Measurements from ENCODE around the gene PAX7.

PAX7 gene

DNA sequence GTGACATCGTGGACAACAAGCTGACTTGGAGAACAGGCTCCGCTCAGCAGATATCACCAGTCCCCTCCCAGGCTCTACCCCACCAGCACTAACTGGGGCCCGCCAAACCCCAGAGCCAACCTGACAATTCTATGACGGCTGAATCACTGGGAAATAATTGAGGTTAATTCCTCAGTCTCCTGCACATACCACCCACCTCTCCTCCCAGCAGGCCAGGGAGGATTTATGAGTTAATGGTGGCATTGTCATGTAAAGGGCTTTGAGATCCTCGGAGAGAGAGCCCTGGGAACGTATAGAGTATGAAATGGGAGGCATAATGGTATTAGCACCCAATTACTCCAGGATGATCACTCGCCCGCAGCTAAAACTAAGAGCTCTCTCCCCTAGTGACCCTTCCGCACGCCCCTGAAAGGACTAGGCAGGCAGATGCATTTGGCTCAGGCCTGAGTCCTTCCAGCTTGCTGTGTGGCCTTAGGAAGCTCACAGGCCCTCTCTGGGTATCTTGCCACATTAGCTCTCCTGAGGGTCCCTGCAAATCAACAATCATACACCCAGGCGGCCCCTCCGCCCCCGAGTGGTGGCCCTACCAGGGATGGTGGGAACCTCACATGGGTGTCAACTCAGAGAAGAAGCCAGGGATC is 27.3 kb upstream of the PAX7 start:
- Histone ChIP-seq H3K9me3 (no peaks in the 10 kb centered on the region), H3K4me1 (ENCODE audit: control insufficient read depth in 1 of 2, insufficient read depth in 1 of 2, low read depth in 1 of 2, low read length in 1 of 2) (no peaks in the 10 kb centered on the region), H3K27ac (no peak overlapping the region), H3K4me3 (ENCODE audit: low read depth in 1 of 2, low read length in 1 of 2) (no peak overlapping the region), H3K36me3 (no peaks in the 10 kb centered on the region), H3K27me3 (peaks cover 43% of the 10 kb centered on the region)
- TF ChIP-seq, protein P1, sequence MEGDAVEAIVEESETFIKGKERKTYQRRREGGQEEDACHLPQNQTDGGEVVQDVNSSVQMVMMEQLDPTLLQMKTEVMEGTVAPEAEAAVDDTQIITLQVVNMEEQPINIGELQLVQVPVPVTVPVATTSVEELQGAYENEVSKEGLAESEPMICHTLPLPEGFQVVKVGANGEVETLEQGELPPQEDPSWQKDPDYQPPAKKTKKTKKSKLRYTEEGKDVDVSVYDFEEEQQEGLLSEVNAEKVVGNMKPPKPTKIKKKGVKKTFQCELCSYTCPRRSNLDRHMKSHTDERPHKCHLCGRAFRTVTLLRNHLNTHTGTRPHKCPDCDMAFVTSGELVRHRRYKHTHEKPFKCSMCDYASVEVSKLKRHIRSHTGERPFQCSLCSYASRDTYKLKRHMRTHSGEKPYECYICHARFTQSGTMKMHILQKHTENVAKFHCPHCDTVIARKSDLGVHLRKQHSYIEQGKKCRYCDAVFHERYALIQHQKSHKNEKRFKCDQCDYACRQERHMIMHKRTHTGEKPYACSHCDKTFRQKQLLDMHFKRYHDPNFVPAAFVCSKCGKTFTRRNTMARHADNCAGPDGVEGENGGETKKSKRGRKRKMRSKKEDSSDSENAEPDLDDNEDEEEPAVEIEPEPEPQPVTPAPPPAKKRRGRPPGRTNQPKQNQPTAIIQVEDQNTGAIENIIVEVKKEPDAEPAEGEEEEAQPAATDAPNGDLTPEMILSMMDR (IDR thresholded peaks at IDR 0.05), result no peak

DNA sequence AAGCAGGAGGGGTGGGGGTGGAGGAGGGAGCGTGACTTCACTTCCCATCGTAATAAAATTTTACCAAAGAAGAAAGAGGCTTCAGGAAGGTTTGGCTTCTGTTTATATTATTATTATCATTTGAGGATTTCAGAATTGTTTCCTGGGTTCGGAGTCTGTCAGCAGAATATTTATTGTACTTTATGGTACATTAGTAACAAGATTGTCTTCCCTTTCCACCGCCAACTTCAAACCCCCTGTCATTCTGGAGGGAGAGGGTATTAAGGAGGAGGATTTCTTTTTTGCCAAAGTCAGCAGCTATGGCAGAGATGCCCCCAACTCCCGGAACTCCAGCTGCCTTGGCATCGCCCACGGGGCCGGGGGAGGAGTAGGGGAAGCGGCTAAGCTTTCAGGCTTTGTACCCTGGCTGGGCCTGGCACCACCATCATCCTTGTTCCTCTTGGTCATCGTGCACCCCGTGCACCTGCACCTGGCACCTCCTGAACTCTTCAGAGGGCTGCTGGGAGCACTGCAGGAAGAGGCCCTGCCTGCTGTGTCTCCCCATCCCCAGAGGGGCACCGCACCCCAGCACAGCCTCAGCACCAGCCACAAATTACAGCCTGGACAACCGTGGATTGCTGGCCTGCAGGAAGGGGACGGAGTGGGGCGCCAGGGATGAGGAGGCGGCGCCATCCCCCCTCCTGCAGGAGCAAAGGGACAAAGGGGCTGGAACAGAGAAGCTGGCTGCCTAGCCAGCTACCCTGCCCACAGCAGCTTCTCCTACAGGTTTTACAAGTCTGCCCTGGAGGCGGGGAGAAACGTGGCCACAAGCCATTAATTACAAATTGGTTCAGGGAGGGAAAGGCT is 24.0 kb upstream of the PAX7 start:
- TF ChIP-seq, protein P1 (IDR thresholded peaks at IDR 0.05), result no peak
- no peaks in the 10 kb centered on the region for H3K4me1 ChIP-seq (ENCODE audit: control insufficient read depth in 1 of 2, insufficient read depth in 1 of 2, low read depth in 1 of 2, low read length in 1 of 2)
- peaks cover 33% of the 10 kb centered on the region for H3K27me3 ChIP-seq
- no peak overlapping the region for H3K27ac ChIP-seq
- H3K36me3 ChIP-seq, result no peaks in the 10 kb centered on the region
- no peaks in the 10 kb centered on the region for H3K9me3 ChIP-seq
- no peak overlapping the region for H3K4me3 ChIP-seq (ENCODE audit: low read depth in 1 of 2, low read length in 1 of 2)

DNA sequence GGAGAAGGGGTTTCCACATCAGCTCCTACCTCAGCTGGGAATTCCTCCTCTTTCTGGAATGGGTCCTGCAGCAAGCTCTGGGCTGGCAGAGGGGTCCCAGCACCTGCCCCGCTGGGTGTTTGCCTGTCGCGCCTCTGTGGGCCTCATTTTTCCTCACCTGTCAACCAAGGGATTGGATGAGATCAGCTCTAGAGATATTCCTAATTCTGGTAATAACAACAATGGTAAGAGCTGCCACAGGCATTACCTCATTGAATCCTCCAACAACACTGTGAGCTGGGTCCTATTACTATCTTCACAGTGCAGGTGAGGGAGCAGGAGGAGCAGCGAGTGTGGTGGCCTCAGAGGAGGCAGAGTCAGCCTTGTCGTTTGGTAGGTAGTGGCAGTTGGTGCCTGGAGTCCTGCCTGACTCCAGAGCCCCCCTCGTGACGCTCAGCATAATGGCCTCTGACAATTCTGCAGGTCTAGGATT is 23.3 kb upstream of the PAX7 start:
- H3K27me3 ChIP-seq, result peaks cover 40% of the 10 kb centered on the region

DNA sequence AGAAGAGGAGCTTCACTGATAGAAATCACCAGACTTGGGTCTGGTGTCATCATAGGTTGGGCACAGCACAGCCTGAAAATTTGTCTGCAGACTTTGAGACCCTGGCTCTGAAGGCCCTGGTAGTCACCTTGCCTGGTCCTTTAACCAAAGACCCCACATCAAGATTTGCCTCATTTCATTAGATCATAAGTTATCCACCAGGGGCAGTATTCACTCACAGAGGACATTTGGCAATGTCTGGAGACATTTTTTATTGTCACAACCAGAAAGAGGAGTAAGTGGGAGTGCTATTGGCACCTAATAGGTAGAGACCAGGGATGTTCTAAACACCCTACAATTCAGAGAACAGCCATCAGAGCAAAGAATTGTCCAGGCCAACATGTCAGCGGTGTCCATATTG is 22.1 kb upstream of the PAX7 start:
- Histone ChIP-seq H3K27ac (no peak overlapping the region), H3K9me3 (no peaks in the 10 kb centered on the region), H3K36me3 (no peaks in the 10 kb centered on the region), H3K27me3 (peaks cover 51% of the 10 kb centered on the region), H3K4me1 (ENCODE audit: control insufficient read depth in 1 of 2, insufficient read depth in 1 of 2, low read depth in 1 of 2, low read length in 1 of 2) (no peaks in the 10 kb centered on the region), H3K4me3 (ENCODE audit: low read depth in 1 of 2, low read length in 1 of 2) (no peak overlapping the region)
- TF ChIP-seq, protein P1 (IDR thresholded peaks at IDR 0.05), result no peak

More for the DNA sequence above, 23.3 kb upstream of the PAX7 start:
- no peaks in the 10 kb centered on the region for H3K36me3 ChIP-seq
- no peak overlapping the region for H3K4me3 ChIP-seq (ENCODE audit: low read depth in 1 of 2, low read length in 1 of 2)
- no peaks in the 10 kb centered on the region for H3K4me1 ChIP-seq (ENCODE audit: control insufficient read depth in 1 of 2, insufficient read depth in 1 of 2, low read depth in 1 of 2, low read length in 1 of 2)
- H3K9me3 ChIP-seq, result no peaks in the 10 kb centered on the region
- TF ChIP-seq, protein P1 (IDR thresholded peaks at IDR 0.05), result no peak
- H3K27ac ChIP-seq, result no peak overlapping the region

DNA sequence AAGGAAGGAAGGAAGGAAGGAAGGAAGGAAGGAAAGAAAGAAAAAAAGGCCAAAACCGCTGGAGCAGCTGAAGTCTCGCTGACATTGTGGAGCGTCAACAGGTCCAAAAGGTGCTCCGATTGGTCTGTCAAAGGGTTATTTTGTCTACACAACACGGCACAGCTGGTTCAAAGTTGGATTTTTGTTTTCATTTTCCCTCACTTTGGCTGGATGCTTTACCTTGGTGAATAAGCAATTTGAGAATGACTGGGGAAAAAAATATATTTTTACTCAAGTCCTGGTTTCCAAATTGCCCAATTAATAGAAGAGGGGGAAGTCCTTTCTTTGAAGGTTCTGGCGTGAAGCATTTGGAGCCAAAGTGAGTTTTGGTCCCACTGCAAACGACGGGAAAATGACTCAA is 19.3 kb upstream of the PAX7 start:
- Histone ChIP-seq H3K36me3 (no peaks in the 10 kb centered on the region), H3K27ac (no peak overlapping the region), H3K4me3 (ENCODE audit: low read depth in 1 of 2, low read length in 1 of 2) (no peak overlapping the region), H3K27me3 (peaks cover 59% of the 10 kb centered on the region), H3K9me3 (no peaks in the 10 kb centered on the region), H3K4me1 (ENCODE audit: control insufficient read depth in 1 of 2, insufficient read depth in 1 of 2, low read depth in 1 of 2, low read length in 1 of 2) (no peaks in the 10 kb centered on the region)
- TF ChIP-seq, protein P1 (IDR thresholded peaks at IDR 0.05), result no peak
